Left hindlimb (tissue), 1 donor: ENCODE data around the gene NFKBIL1.
"Not testable (repeated sequence)": the region's sequence is repeated elsewhere in the genome, so short reads cannot be mapped to it uniquely, and the experiment has no call there.

Experiments
- DNase-seq: peaks from one replicate; pipeline ENCODE4 v3.0.0-alpha.2; 2018

The NFKBIL1 gene

GRCh38 chr6:31582230-31582643 is 34.8 kb downstream of the NFKBIL1 start, which contains the start of gene LTB:
Gene LTB, minus strand, starts transcription at chr6:31582424. Its CDS starts 7 bp downstream, at chr6:31582417.
- no peak for DNase-seq

- DNase-seq = no peak
These were observed 38.1 kb downstream of the NFKBIL1 start for GRCh38 chr6:31585491-31585890.

GRCh38 chr6:31586008-31586407 is 38.6 kb downstream of the NFKBIL1 start, which contains the start of gene LST1:
Gene LST1, plus strand, starts transcription at chr6:31586277. Its CDS starts 1,023 bp downstream, at chr6:31587300.
- DNase-seq = no peak

- no peak for DNase-seq
These were observed 39.3 kb downstream of the NFKBIL1 start for GRCh38 chr6:31586599-31587281.

GRCh38 chr6:31587791-31588777 is 40.7 kb downstream of the NFKBIL1 start:
- DNase-seq = no peak

GRCh38 chr6:31588871-31589650 is 41.7 kb downstream of the NFKBIL1 start:
- no peak for DNase-seq

GRCh38 chr6:31590691-31591090 is 43.3 kb downstream of the NFKBIL1 start:
- DNase-seq = not testable (repeated sequence)

- no peak for DNase-seq
These were observed 45.0 kb downstream of the NFKBIL1 start for GRCh38 chr6:31592396-31592771.

GRCh38 chr6:31597006-31597405 is 49.6 kb downstream of the NFKBIL1 start:
- no peak for DNase-seq

- DNase-seq = no peak
These were observed 59.9 kb downstream of the NFKBIL1 start for GRCh38 chr6:31607317-31607716.
